Tibial artery (tissue), 4 donors: Measurements from ENCODE around the gene MCTP2.

Experiments
- DNase-seq, 2 donors: peaks; one replicate each; pipeline ENCODE4 v3.0.0-alpha.2; 2019
- H3K27ac ChIP-seq, 2 donors: fragments of 200-600 bp; sonication (generic) in 1 of 2; 1 replicate in 1 of 2; 2 replicates in 1 of 2; pipeline ENCODE4 v1.5.1; 2018 to 2019; ENCODE audit warnings: mild to moderate bottlenecking in 1 of 2
- H3K27me3 ChIP-seq, 2 donors: fragments of 200-600 bp; sonication (generic) in 1 of 2; one replicate each; pipeline versions ENCODE4 v1.5.1 to v1.6.0; 2016 to 2019
- H3K36me3 ChIP-seq, 3 donors: fragments of 200-600 bp; sonication (generic) in 2 of 3; one replicate each; pipeline ENCODE4 v1.5.1; 2016 to 2019; ENCODE audit warnings: mild to moderate bottlenecking in 2 of 3
- H3K4me1 ChIP-seq, 4 donors: fragments of 200-600 bp; sonication (generic) in 2 of 4; 1 replicate in 3 of 4; 2 replicates in 1 of 4; pipeline ENCODE4 v1.5.1; 2016 to 2019
- H3K4me3 ChIP-seq, 2 donors: fragments of 200-600 bp; sonication (generic) in 1 of 2; 1 replicate in 1 of 2; 2 replicates in 1 of 2; pipeline ENCODE4 v1.5.1; 2018 to 2019; ENCODE audit warnings: mild to moderate bottlenecking in 2 of 2
- H3K9me3 ChIP-seq, 3 donors: fragments of 200-600 bp; sonication (generic) in 1 of 3; one replicate each; pipeline ENCODE4 v1.5.1; 2016 to 2019
- CTCF ChIP-seq, 2 experiments: fragments of 200-600 bp in 1 of 2; fragments of 450-650 bp in 1 of 2; IDR thresholded peaks; one replicate each; pipeline ENCODE4 v1.5.1; 2017 to 2019; ENCODE audit warnings: antibody characterized with exemption in 2 of 2, mild to moderate bottlenecking in 1 of 2, moderate library complexity in 1 of 2
- intact Hi-C: fragments of 100-400 bp; cut with DNase I; formaldehyde crosslinking; loops from one replicate; pipeline ENCODE4 v1.15.0; 2023; ENCODE audit warnings: low total_unique reads

The MCTP2 gene

DNA sequence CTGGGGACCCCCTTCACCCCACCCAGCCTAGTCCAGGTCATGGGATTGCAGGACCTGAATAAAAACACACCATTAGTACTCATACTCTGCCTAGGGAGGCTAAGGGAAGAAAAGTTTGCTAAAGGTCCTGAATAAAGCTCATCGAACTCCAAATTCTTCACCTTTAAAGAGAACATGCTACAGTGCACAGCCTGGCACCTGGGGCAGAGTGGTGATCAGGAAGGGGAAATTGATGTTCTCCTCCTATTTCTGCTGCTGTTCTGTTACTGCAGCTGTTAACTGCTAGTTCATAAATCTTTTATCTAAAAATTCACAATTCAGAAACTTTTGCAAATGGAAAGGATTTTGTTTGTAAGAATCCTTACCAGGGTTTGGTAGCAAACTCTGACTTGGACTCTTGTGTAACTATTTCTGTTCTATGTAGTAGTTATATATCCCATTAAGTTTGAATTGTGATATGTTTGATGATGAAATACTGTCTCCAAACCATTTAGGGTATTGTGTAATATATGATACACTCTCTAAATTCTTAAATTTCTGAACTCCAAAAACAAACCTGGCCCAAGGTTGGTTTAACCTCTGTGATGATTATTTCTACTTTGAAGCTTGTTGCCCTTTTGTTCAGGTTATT is 27.9 kb downstream of the MCTP2 start:
- Histone ChIP-seq H3K27ac (no peak overlapping the region), H3K4me3 (no peak overlapping the region), H3K36me3 (no peaks in the 10 kb centered on the region), H3K27me3 (no peaks in the 10 kb centered on the region), H3K9me3 (no peaks in the 10 kb centered on the region), H3K4me1 (no peaks in the 10 kb centered on the region)
- no peak for DNase-seq
- intact Hi-C loops = no loop called here
- no peak for TF ChIP-seq CTCF (IDR thresholded peaks at IDR 0.05)

- intact Hi-C loops = no loop called here
- Histone ChIP-seq H3K27ac (no peak overlapping the region), H3K36me3 (no peaks in the 10 kb centered on the region), H3K27me3 (no peaks in the 10 kb centered on the region), H3K9me3 (no peaks in the 10 kb centered on the region), H3K4me3 (no peak overlapping the region), H3K4me1 (no peaks in the 10 kb centered on the region)
- TF ChIP-seq CTCF (IDR thresholded peaks at IDR 0.05) = no peak
- no peak for DNase-seq
These were observed 28.5 kb downstream of the MCTP2 start for GRCh38 chr15:94259863-94260262.

GRCh38 chr15:94262201-94262600 is 30.8 kb downstream of the MCTP2 start:
- no peak for TF ChIP-seq CTCF (IDR thresholded peaks at IDR 0.05)
- Histone ChIP-seq H3K9me3 (no peaks in the 10 kb centered on the region), H3K27ac (no peak overlapping the region), H3K4me3 (no peak overlapping the region), H3K27me3 (no peaks in the 10 kb centered on the region), H3K36me3 (no peaks in the 10 kb centered on the region), H3K4me1 (no peaks in the 10 kb centered on the region)
- intact Hi-C loops = no loop called here
- no peak for DNase-seq

- Histone ChIP-seq H3K4me3 (no peak overlapping the region), H3K9me3 (no peaks in the 10 kb centered on the region), H3K4me1 (no peaks in the 10 kb centered on the region), H3K27me3 (no peaks in the 10 kb centered on the region), H3K36me3 (no peaks in the 10 kb centered on the region), H3K27ac (no peak overlapping the region)
- TF ChIP-seq CTCF (IDR thresholded peaks at IDR 0.05) = no peak
- intact Hi-C loops = no loop called here
- DNase-seq = no peak
These were observed 32.2 kb downstream of the MCTP2 start for GRCh38 chr15:94263341-94264273.

GRCh38 chr15:94265009-94265408 is 33.6 kb downstream of the MCTP2 start:
- no peak overlapping the region for H3K27ac ChIP-seq
- no peaks in the 10 kb centered on the region for H3K27me3 ChIP-seq
- DNase-seq = no peak
- intact Hi-C loops = no loop called here
- no peaks in the 10 kb centered on the region for H3K9me3 ChIP-seq
- no peaks in the 10 kb centered on the region for H3K36me3 ChIP-seq
- H3K4me3 ChIP-seq = no peak overlapping the region
- H3K4me1 ChIP-seq = no peaks in the 10 kb centered on the region
- no peak for TF ChIP-seq CTCF (IDR thresholded peaks at IDR 0.05)
